Tibial nerve (tissue), 4 donors: ENCODE data around the gene CLEC16A. TPM values are rescaled to one million over a fixed set of nuclear protein-coding genes. Genes with fewer than 3 reads are reported as not detected.

Source experiments
- DNase-seq, 2 donors: peaks; one replicate each; pipeline ENCODE4 v3.0.0-alpha.2; 2019; ENCODE audit warnings: low spot score in 2 of 2
- H3K27ac ChIP-seq, 4 donors: fragments of 200-600 bp; sonication (generic) in 3 of 4; one replicate each; pipeline ENCODE4 v1.5.1; 2017 to 2019; ENCODE audit warnings: mild to moderate bottlenecking in 1 of 4
- H3K27me3 ChIP-seq, 2 donors: fragments of 200-600 bp; sonication (generic) in 1 of 2; one replicate each; pipeline versions ENCODE4 v1.5.1 to v1.6.0; 2017 to 2019
- H3K36me3 ChIP-seq, 3 donors: fragments of 200-600 bp; sonication (generic); one replicate each; pipeline ENCODE4 v1.5.1; 2018 to 2019
- H3K4me1 ChIP-seq, 4 donors: fragments of 200-600 bp; sonication (generic) in 3 of 4; one replicate each; pipeline ENCODE4 v1.5.1; 2017 to 2019
- H3K4me3 ChIP-seq, 4 donors: fragments of 200-600 bp; sonication (generic) in 3 of 4; one replicate each; pipeline ENCODE4 v1.5.1; 2017 to 2019; ENCODE audit warnings: mild to moderate bottlenecking in 1 of 4, moderate library complexity in 1 of 4
- H3K9me3 ChIP-seq, 4 donors: fragments of 200-600 bp; sonication (generic) in 3 of 4; one replicate each; pipeline ENCODE4 v1.5.1; 2017 to 2019
- EP300 ChIP-seq, 2 donors: sonication (generic); formaldehyde crosslinking; IDR thresholded peaks; one replicate each; pipeline ENCODE4 v1.6.1; 2017; ENCODE audit warnings: antibody characterized with exemption in 2 of 2, mild to moderate bottlenecking in 1 of 2
- POLR2A ChIP-seq, 2 donors: fragments of 450-650 bp; IDR thresholded peaks; one replicate each; pipeline ENCODE4 v1.6.1; 2017; ENCODE audit warnings: antibody characterized with exemption in 2 of 2, mild to moderate bottlenecking in 2 of 2, moderate library complexity in 2 of 2
- WGBS, 2 donors: methylation state at CpG; one replicate each; pipeline ENCODE4 v1.1.5; 2018; 5-methylcytosine and 5-hydroxymethylcytosine counted together
- total RNA-seq, 4 donors: library from RNA; depleted of rRNA; stranded (reverse); fragments of >200 nt; gene quantifications; one replicate each; pipeline ENCODE4 v1.1.0, GENCODE V29; 2016
- TF ChIP-seq, protein P1 (sequence below), 5 experiments: fragments of 200-600 bp in 3 of 5; fragments of 450-650 bp in 2 of 5; sonication (generic) in 3 of 5; IDR thresholded peaks; one replicate each; pipeline ENCODE4 v1.5.1; 2016 to 2019; ENCODE audit warnings: antibody characterized with exemption in 5 of 5, mild to moderate bottlenecking in 3 of 5, moderate library complexity in 2 of 5

Gene CLEC16A
- total RNA-seq, 4 donors from 2014 or later: 37.4 to 70.2 (median 55.2) TPM

DNA sequence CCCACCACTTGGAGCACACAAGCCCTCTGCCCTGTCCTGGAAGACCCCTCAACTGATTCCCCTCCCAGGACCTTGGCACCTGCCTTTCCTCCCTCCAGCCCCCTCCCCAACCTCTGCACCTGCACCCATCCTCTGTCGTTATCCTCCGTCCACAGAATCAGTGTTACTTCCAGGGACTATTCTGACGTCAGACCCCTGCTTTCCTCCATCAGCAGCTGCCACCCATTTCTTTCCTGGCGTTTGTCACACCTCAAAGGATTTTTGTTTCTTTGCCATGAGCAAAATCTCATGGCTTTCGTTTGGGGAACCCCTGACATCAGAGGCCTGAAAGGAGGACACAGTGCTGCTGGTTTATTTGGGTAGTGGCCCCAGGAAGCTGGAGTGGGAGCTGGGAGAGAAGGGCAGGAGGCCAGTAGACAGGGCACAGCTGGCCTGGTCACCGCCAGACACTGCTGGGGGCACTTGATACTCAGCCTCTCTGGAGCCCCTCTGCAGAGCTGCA lies 243.2 kb downstream of the CLEC16A start:
- 63 to 76% methylated on average over 6 of the region's 6 CpGs for WGBS, 2 donors
- DNase-seq: no peak
- H3K36me3 ChIP-seq: peaks cover 0 to 3% (median 0%) of the 10 kb centered on the region in 3 donors

DNA sequence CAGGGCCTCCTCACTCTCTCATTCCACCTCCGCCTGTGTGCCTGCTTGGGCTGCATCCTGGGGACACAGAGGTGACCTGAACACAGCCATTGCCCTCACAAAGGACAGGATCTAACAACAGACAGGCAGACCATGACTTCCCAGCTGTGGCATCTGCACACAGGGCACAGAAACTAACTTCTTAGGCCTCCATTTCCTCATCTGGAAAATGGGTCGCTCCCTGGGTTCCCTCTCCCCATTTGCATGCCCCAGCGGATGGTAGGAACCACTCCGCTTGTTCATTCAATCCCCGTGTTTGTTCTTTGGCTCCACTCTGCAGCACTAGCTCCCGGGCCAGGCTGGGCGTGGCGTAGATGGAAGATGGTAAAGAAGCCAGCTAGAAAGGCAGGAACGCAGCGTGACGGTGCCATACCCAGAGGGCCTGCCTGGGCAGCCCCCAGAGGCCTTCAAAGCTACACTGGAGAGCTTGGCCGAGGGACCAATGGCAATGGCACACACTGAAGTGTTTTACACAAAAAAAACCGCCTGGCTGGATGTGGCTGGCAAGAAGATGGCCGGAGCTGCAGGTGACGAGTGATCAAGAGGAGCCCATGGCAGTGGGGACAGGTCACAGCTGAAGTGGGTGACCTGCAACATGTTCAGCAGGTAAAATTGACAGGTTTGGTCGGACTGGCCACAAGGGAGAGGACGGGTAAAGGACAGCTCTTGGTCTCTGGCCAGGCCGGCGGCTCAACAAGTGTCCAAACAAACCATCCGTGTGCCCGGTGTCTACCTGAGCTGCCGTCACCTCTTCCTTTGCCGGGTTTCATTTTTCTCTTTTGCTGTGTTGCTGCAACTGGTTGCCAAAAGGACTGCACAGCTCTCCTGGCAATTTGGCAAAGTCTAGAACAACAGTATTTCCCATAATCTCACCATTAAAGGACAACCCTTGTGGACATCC lies 244.7 kb downstream of the CLEC16A start:
- no peaks in the 10 kb centered on the region for H3K27me3 ChIP-seq
- TF ChIP-seq EP300 (IDR thresholded peaks at IDR 0.05) (no peak), POLR2A (IDR thresholded peaks at IDR 0.05) (no peak)
- TF ChIP-seq, protein P1, sequence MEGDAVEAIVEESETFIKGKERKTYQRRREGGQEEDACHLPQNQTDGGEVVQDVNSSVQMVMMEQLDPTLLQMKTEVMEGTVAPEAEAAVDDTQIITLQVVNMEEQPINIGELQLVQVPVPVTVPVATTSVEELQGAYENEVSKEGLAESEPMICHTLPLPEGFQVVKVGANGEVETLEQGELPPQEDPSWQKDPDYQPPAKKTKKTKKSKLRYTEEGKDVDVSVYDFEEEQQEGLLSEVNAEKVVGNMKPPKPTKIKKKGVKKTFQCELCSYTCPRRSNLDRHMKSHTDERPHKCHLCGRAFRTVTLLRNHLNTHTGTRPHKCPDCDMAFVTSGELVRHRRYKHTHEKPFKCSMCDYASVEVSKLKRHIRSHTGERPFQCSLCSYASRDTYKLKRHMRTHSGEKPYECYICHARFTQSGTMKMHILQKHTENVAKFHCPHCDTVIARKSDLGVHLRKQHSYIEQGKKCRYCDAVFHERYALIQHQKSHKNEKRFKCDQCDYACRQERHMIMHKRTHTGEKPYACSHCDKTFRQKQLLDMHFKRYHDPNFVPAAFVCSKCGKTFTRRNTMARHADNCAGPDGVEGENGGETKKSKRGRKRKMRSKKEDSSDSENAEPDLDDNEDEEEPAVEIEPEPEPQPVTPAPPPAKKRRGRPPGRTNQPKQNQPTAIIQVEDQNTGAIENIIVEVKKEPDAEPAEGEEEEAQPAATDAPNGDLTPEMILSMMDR (IDR thresholded peaks at IDR 0.05): no peak
- no peak overlapping the region for H3K27ac ChIP-seq
- H3K4me1 ChIP-seq: no peaks in the 10 kb centered on the region
- no peak for DNase-seq
- no peaks in the 10 kb centered on the region for H3K9me3 ChIP-seq
- WGBS, 2 donors: 88 to 90% methylated on average over 23 of the region's 23 CpGs
- no peak overlapping the region for H3K4me3 ChIP-seq
- no peaks in the 10 kb centered on the region for H3K36me3 ChIP-seq

More for the DNA sequence above, 243.2 kb downstream of the CLEC16A start:
- no peaks in the 10 kb centered on the region for H3K9me3 ChIP-seq
- H3K27me3 ChIP-seq: no peaks in the 10 kb centered on the region
- H3K4me3 ChIP-seq: no peak overlapping the region
- no peak overlapping the region for H3K27ac ChIP-seq
- peaks cover 0 to 4% (median 0%) of the 10 kb centered on the region in 4 donors for H3K4me1 ChIP-seq
- TF ChIP-seq EP300 (IDR thresholded peaks at IDR 0.05): no peak
- TF ChIP-seq, protein P1 (IDR thresholded peaks at IDR 0.05): no peak
- TF ChIP-seq POLR2A (IDR thresholded peaks at IDR 0.05): no peak

DNA sequence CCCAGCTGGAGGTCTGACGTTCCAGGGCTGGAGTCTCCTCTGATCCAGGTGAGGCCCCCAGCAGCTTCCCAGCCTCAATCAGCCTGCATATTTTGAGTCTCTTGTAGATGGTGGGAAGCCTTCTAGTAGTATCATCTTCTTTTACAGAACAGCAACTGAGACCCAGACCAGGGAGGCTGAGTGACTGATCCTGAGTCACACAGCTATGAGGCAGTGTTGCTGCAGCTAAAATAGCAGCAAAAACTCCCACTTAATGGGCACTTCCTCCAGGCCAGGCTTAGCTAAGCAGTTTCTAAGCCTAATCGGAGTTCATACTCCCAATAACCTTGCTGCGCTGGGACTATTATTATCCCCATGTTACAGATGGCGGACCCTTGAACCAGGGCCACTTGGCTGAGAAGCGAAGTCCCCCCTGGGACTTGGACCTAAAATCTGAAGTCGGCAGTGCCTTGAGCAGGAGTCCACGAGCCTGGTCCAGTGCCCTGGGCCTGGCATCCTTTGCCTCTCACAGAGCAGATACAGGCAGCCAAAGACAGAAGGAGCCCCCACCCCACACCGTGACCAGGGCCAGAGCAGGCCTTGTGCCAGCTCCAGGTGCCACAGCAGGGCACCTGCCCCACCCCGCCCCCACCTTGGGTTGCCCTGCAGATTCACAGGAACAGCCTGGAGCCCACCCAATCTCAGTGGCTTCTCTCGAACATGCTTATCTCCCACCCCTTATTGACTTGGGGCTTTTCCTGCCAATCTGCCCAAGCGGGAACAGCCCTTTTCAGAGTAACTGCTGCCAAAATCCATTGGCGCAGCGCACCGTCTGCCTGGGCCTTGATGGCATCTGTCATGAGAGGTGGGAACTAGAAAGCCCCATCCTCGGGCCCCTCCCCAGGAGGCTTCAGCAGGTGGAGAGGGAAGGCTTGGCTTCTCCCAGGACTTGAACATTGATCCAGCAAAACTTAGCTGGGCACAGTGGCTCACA lies 246.5 kb downstream of the CLEC16A start:
- DNase-seq: no peak
- H3K36me3 ChIP-seq: peaks cover 0 to 12% (median 0%) of the 10 kb centered on the region in 3 donors
- H3K4me3 ChIP-seq: no peak overlapping the region
- no peaks in the 10 kb centered on the region for H3K9me3 ChIP-seq
- TF ChIP-seq EP300 (IDR thresholded peaks at IDR 0.05) (no peak), POLR2A (IDR thresholded peaks at IDR 0.05) (no peak)
- TF ChIP-seq, protein P1 (IDR thresholded peaks at IDR 0.05): no peak
- H3K27ac ChIP-seq: no peak overlapping the region
- no peaks in the 10 kb centered on the region for H3K4me1 ChIP-seq
- H3K27me3 ChIP-seq: no peaks in the 10 kb centered on the region
- 77 to 86% methylated on average over 14 of the region's 15 CpGs for WGBS, 2 donors

DNA sequence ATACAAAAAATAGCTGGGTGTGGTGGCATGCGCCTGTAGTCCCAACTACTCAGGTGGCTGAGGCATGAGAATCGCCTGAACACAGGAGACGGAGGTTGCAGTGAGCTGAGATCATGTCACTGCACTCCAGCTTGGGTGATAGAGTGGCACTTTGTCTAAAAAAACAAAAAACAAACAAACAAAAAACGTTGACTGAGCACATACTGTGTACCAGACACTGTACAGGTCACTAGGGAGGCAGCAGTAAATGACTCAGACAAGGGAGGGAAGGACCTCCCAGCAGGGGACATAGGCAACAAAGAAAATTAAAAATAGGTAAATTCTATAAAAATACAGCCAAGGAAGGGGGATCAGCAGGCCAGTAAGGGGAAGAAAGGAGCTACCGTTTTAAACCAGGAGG lies 247.3 kb downstream of the CLEC16A start:
- Histone ChIP-seq H3K27ac (no peak overlapping the region), H3K4me1 (no peaks in the 10 kb centered on the region), H3K9me3 (no peaks in the 10 kb centered on the region), H3K36me3 (peaks cover 0 to 18% (median 0%) of the 10 kb centered on the region in 3 donors), H3K4me3 (no peak overlapping the region), H3K27me3 (no peaks in the 10 kb centered on the region)
- 72 to 75% methylated on average over 5 of the region's 5 CpGs for WGBS, 2 donors
- TF ChIP-seq EP300 (IDR thresholded peaks at IDR 0.05) (no peak), POLR2A (IDR thresholded peaks at IDR 0.05) (no peak)
- TF ChIP-seq, protein P1 (IDR thresholded peaks at IDR 0.05): no peak
- no peak for DNase-seq
